Activated CD4-positive, alpha-beta T cell treated with anti-CD3 and anti-CD28 coated beads for 24 hours (primary cell): ENCODE measurements around the gene SORCS2.

Experiments used
- DNase-seq, 2 donors: peaks; one replicate each; pipeline ENCODE4 v3.0.0-alpha.2; 2020; ENCODE audit warnings: low read depth in 2 of 2

Gene SORCS2

DNA sequence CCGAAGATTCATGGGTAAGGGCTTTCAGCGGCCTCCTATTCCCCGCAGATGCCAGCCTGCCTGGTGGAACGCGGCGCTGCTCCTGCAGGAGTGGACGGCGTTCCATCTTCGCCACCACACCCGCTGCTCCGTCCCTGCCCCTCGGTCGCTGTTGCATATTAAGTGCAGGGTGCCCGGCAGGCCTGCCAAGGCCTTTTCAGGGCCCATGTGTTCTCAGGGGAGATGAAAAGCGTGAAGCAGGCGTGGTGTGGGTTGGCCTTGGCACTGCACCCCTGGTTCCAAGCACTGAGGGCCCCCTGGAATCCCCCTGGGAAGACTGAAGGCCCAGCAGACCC is 52.0 kb downstream of the SORCS2 start:
- no peak for DNase-seq

DNA sequence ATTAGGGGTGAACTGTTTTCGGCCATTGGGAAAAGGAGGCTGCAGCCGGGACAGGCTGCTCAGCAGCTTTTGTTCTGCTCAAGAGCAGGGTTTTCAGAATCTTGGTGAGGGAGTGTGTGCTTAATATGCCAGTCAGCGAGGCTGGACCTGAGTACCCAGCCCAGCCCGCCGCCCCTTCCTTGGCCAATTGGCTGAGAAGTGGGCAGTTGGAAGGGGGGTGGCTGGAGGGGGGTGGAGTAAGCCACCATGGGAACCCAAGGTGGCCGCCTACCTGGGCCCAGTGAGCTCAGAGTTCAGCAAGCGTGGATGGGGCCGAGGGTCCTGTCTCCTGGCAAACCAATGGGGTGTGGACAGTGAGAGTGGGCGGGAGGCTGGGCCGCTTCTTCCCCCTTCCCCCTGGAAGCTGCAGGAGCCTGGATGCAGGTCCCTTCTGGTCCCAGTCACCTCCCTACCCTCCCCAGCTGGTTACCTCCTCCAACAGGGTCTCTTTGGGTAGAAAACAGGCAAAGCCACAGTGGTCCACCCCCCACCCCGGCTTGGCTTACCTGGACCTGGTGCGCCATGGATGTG is 52.5 kb downstream of the SORCS2 start:
- no peak for DNase-seq

DNA sequence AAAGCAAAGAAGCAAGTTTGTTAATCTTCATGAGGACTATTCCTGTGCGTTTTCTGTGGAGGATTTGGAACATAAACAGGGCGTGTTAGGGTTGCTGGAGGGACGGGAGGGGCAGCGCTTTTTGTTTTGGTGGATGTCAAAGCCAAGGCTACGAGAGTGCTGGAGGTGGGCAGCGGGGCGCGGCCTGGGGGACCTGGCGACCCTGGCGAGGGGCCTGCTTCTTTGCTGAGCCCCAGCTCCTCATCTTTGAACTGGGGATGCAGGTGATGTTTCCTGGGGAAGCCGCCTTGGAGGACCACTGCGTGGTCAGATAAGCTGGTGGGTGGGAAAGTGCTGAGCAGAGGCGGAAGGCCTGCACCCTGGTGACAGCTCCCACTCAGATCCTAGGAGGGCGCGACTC is 55.2 kb downstream of the SORCS2 start:
- DNase-seq, result no peak

DNA sequence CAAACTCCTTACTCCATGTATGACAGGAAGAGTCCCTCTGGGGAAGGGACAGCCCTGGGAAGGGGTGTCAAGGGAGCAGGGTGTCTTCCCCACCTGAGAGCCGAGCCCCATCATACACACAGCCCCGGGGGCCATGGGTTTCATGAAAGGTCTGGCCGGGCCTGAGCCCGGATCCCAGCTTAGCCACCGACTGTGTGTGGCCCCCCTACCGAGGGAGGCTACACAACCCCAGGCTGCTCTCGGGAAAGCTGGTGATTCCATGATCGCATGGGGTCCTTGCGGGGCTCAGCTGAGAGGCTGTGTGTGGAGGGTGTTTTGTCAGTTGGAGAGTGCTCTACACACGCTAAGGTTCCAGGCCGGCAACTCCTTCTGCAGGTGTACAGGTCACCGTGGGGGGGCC is 55.6 kb downstream of the SORCS2 start:
- DNase-seq, result no peak

DNA sequence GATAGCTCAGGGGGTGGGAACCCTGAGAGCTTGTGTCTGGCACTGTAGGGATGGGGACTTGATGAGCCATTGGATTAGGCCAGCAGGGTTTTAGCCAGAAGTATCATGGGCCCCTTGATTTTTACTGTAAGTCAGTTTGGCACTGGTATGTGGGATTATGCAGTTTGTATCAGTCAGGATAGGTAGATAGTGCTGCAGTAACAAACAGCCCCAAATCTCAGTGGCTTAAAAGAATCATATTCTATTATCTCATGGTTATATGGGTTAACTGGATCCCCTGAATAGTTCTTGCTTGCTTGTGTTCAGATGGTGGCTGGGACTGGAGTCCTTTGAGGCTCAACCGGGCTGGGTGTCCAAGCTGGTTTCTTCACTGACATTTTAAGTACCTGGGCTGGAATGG is 56.5 kb downstream of the SORCS2 start:
- DNase-seq, result no peak

DNA sequence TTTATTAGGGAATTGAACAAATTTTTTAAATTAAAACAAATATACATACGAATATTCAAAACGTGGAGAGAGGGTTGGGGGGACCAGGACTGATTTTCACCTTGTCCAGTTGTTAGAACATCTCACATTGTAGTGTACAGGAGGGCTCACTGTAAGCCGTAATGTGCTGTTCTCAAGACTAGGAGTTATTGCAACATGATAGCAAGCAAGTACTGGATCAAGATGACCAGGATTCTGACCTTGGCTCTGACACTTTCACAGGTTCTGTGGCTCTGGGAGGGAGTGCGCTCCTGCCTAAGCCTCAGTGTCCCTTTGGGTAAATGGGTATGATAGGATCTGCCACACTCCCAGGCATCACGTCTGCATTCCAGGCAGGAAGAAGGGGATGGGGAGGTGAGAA is 59.0 kb downstream of the SORCS2 start:
- DNase-seq, result no peak

DNA sequence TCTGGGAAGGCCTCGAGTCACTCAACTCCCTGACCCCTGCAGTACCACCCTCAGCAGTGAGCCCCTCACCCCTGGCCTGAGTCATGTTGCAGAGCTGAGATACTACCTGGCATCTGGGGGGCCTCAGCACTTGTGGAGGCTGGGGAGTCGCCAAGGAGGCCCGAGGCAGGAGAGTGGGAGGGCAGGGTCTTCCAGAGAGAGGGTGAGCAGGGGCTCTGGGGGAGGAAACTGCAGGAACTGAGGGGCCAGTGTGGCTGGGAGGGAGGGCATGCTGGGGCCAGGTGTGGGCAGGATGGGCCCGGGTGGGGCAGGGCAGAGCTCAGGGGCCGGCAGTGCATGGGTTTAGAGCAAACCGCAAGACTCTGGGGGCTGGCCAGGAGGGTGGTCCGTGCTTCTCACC is 59.7 kb downstream of the SORCS2 start:
- DNase-seq, result no peak

DNA sequence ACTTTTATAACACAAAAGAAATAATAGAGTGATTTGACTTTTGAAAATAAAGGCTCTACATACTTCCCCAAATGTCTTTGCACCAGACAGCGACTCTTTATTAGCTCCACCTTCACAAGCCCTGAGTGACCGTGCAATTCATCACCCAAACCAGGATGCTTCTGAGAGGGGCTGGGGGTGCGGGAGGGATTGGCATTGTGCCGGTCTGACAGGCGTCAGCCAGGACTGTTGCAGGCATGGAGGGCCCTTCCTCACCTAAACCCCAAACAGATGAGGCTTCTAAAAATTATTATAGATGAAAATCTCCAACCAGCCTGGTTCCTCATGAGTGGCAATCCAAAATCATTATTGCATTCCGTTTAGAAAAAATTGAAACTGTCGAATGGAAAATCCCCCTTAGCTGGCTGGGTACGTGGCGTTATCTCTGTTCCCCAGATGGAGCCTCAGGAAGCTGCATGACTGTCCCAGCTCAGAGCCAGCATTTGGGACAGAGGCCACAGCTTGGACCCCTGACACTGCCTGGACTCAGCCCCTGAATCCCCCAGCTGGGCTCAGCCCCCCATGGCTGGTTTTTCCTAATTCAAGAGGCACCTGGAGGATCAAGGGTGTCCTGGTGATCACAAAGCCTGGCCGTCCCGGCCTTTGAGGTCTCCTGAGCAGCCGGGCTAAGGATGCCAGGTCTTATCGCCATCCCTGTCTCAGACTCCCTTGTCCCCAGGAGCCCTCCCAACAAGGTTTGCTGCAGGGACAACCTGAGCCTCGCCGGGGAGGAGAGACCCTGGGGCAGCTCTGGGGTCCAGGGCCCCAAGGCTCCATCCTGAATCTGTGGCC is 60.4 kb downstream of the SORCS2 start:
- DNase-seq, result no peak

DNA sequence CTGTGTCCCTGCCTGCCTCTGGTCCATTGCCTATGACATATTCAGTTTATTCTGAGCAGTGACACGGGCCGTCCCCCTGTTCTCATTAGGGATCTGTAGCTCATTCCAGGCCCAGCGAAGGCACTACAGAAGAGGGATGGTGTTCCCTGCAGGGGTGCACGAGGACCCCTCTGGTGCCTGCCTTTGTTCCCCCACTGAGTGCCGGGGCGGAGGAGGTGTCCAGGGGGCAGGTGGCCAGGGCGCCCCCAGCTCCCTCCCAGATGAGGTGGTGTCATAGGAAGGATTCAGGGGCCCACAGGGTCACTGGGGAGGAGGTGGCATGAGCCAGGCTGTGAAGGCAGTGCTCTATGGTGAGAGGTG is 61.0 kb downstream of the SORCS2 start:
- no peak for DNase-seq

DNA sequence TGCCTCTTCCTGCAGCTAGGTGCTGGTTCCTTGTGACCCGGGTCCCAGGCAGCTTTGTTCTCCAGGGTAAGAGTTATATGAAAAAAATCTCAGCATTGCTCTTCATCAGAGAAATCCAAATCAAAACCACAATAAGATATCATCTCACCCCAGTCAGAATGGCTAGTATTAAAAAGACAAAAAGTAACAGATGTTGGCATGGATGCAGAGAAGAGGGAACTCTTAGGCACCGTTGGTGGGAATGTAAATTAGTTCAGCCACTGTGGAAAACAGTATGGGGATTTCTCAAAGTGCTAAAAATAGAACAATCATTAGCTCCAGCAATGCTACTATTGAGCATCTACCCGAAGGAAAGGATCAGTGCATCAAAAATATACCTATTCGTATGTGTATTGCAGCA is 61.5 kb downstream of the SORCS2 start:
- DNase-seq, result no peak

DNA sequence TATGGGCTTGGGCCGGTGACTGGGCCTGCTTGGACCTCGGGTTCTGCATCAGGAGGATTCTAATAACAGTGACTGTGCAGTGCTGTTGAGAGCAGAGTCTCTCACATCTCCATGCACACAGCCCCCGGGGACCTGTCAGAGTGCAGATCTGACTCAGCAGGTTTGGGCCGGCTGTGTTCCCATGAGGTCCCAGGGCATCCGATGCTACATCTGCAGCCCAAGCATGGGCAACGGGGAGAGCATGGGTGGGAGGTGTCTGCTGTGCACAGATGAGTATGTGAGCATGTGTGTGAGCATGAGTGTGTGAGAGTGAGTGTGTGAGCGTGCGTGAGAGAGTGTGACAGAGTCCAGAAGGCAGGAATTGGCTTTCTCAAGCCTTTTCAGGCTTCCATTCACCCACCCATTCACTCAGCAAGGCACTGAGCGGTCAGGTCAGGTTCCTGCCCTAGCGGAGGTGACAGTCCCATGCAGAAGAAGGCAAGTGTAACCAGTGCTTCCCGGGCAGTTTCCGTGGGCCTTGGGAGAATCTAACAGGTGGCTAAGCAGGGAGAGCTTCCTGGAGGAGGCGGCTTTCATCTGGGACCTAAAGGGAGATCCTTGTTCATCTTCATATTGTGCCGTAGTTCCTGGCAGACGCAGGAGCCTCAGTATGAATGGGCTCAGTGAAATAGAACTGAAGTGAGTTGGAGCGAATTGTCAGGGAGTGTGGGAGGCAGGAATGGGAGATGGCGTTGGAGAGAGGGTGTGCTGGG is 62.6 kb downstream of the SORCS2 start:
- DNase-seq, result no peak

DNA sequence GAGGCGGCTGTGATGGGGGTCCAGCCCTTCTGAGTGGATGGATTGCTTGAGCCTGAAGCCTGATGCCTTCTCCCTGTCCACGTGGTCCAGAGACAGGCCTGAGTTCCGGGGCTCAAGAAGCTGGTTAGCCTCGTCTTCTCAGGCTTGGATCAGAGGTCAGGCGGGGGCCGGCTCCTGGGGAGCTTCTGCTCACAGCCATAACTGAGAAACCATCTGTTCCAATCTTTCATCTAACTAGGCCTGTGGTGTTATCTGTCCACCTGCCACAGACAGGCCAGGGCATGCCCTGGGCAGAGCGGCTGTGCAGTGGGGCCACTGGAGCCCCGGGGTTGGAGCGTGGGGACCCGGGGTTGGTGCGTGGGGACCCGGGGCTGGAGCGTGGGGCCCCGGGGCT is 63.1 kb downstream of the SORCS2 start:
- DNase-seq, result no peak

DNA sequence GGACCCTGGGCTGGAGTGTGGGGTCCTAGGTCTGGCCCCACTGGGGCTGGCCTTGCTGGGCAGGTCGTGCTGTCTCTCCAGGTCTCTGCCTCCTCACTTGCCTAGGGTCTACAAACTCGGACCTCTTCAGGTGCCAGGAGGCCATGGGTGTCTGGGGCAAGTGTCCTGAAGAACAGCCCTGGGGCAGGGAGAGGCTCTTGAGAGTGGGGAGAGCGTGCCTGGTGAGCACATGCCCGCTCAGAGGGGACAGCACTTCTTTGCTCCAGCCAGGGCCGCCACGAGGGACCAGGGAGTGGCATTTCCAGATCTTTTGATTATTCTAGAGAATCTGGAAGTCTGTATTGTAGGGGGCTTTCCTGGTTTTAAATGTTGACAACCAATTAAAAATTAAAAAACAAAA is 63.7 kb downstream of the SORCS2 start:
- DNase-seq, result no peak

DNA sequence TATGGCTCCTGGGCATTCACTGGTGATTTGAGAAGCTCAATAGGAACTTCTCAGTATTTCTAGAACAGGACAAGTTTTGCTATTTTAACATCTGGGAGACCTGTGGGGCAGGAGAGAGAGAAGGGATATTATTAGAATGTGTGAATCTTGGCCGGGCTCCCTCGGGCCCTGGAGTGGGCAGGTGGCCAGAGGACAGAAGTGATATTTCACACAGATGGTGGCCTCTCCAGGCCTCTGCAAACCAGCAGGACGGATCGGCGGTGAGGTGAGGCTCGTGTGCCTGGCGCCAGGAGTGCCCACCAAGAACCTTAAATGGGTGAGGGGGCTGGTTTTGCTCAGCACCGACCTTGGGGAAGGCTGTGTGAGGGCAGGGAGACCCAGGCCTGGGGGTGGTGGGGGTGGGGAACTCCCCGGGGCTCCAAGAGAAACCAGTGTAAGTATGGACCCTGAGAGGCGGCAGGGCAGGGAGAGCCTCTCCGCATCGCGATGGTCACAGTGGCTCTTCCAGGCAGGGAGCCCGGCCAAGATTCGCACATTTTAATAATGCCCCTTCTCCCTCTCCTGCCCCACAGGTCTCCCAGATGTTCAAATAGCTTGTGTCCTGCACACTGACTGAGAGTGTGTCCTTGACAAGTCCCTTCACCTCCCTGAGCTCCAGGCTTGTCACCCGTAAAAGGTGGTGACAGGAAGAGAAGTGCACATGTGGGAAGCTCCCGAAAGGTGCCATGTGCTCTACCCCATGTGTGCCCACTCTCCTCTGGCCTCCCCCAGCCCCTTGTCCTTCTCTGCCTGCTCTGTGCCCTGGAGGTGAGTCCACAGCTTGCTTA is 64.9 kb downstream of the SORCS2 start:
- DNase-seq, result no peak

DNA sequence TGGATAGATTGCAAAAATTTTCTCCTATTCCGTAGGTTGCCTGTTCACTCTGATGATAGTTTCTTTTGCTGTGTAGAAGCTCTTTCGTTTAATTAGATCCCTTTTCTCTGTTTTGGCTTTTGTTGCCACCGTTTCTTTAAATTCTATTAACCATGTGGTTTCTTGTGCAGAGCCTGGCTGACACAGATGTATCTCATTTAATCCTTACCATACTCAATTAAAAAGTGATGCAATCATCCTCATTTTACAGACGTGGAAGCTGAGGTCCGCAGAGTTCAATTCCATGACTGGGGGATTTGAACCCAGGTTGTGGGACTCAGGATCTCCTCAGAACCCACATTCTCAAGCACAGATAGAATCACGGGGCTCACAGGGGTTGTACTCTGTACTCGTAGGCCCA is 66.7 kb downstream of the SORCS2 start:
- no peak for DNase-seq

DNA sequence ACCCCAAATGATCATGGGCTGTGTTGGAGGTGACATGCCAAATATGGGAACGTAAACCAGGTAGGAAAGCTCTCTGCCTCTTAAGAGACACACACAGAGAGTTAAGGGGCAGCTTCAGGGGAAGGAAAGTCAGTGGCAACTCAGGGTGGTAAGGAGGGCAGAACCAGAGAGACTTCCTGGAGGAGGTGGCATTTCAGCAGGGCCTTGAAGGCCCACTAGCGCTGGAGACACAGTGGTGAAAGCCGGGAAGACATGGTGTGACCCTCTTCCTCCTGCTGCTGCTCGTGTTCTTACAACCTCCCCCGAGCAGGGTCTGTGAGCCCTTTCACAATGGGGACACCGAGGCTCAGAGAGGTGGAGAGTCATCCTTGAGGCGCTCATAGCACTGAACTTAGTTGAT is 68.2 kb downstream of the SORCS2 start:
- no peak for DNase-seq

DNA sequence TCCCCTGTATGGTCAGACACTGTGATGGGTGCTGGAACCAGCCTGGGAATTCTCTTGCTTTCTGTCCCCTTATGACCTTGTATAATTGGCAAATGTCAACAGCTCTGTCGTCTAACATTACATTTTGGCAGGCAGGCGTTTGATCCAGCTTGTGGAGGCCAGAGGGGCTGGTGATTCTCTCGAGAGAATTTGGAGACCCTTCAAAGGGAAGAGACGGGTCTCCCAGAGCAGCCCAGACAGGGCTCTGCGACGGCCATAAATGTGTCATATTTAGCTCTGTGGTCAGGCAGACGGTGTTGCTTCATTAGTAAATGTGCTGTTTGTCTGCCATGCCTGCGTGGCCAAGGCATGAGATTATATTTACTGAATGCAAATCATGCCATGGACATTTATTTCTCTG is 68.7 kb downstream of the SORCS2 start:
- no peak for DNase-seq

DNA sequence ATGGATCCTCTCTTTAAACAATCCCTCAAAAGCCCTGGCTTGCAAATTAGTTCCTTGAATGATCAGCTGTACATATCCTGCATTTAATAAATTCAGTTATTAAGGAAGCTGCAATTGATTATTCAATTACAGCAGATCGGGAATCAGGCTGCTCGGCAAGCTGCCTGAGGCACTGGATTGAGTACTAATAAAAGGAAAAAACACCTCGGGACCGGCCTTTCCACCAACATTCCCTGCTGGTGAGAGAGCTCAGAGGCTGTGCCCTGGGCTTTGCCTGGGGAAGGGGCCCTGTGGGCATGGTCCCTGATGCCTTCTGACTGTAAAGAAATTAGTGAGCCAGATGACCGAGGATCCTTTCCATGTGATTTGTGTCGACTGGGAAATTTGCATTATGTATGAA is 69.2 kb downstream of the SORCS2 start:
- DNase-seq, result no peak

DNA sequence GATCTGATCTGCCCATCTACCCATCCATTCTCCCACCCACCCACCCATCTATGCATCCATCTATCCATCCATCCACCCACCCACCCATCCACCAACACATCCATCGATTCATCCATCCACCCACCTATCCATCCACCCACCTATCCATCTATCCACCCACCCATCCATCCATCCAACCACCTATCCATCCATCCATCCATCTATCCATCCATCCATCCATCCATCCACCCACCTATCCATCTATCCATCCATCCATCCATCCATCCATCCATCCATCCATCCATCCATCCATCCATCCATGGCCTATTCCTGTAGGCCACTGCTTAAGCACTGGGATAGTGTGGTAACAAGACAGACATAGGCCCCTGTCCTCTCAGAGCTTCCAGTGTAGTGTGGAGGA is 69.8 kb downstream of the SORCS2 start:
- DNase-seq, result no peak

DNA sequence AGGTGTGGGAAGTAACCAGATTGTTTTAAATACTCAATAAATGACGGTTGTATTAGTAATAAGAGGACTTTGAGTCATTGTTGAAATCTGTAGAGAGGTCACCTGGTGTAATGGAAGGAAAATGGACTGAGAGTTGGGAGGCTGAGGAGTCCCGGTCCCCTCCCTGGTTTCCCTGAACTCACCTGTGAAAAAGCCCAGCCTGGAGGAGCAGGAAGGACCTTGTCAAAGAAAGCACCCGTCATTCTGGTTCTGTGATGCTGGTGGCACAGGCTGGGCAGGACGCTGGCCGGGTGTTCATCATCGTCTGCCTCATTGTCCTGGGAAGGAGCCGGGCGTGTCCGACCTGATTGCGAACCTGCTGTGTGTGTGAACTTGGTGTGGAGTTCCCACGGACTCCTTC is 70.8 kb downstream of the SORCS2 start:
- DNase-seq, result no peak

DNA sequence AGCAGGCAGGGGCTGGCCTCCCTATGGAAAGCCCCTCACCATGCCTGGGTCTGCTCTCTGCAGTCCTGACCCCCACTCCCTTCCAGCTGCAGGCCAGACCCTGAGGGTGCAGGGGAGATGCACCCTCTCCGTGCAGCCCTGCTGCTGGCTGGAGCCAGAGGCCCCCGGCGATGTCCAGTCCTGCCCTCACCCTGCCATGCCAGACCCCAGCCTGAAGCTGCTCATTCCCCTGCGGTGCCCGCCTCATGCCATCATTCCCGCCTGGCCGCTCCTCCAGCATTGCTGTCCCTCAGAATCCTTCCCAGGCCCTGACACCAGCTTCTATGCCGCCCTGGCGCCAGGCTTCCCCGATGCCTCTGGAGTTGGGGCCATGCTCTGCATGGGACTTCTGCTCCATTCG is 72.4 kb downstream of the SORCS2 start:
- no peak for DNase-seq

DNA sequence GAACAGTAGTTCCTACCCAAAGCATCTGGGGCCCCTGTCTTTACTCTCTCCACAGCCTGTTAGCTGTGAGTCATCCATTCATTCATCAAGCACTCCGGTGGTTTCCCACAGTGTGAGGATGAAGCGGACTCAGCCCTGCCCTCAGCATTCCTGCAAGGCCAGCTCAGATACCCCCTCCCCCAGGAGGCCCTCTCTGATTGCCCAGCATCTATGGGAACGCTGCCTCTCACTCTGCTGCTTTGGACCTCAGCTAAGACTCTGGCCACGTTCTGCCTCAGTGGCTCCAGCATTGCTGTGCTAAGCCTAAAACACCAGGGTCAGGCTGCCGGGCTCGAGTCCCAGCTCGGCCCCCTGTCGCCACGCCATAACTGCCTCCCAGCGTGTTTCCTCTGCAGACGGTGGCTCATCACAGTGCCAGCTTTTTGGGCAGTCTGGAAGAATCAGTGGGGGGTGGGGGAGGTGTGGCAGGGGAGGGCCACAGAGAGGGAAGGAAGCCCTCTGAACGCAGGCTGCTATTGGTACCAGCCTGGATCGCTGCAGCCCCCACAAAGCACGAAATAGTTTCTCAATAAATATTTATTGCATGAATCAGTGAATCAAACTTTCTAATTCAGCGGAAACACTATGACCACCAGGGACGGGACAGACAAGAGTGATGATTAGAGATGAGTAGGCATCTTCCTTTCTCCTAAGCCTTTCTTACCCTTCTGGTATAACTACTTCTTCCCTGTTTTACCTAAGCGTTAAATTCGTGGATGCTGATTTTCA is 74.4 kb downstream of the SORCS2 start:
- no peak for DNase-seq
